ENCODE data around the gene TLE6.

GRCh38 chr19:3039641-3040077 is 62.3 kb downstream of the TLE6 start:
- TF ChIP-seq POLR2A (IDR thresholded peaks at IDR 0.05; ENCODE audit: low read depth, low read length) (no peak), TAF1 (IDR thresholded peaks at IDR 0.05; ENCODE audit: borderline replicate concordance, low read depth, low read length) (no peak), POLR2AphosphoS5 (IDR thresholded peaks at IDR 0.05; ENCODE audit: low read depth, low read length) (no peak)
